Spleen (tissue), 11 donors: Measurements from ENCODE around the gene ERAP2. TPM values are rescaled to one million over a fixed set of nuclear protein-coding genes. Genes with fewer than 3 reads are reported as not detected.

ENCODE experiments used
- DNase-seq: peaks from one replicate; pipeline ENCODE4 v3.0.0-alpha.2; 2020
- H3K27ac ChIP-seq, 8 donors: fragments of 200-600 bp; sonication (generic) in 7 of 8; 1 replicate in 4 of 8; 2 replicates in 4 of 8; pipeline versions ENCODE4 v1.5.0 to v1.8.0; 2016 to 2021; ENCODE audit warnings: inconsistent platforms in 4 of 8, mild to moderate bottlenecking in 4 of 8, moderate library complexity in 1 of 8
- H3K27me3 ChIP-seq, 7 donors: fragments of 200-600 bp; sonication (generic) in 6 of 7; replicated peaks in 1 of 7; 1 replicate in 4 of 7; 2 replicates in 3 of 7; pipeline versions ENCODE4 v1.5.0 to v1.8.0; 2016 to 2021; ENCODE audit warnings: inconsistent platforms in 3 of 7, mild to moderate bottlenecking in 1 of 7
- H3K36me3 ChIP-seq, 6 donors: fragments of 200-600 bp; sonication (generic) in 5 of 6; 1 replicate in 4 of 6; 2 replicates in 2 of 6; pipeline versions ENCODE4 v1.5.0 to v1.8.0; 2016 to 2021; ENCODE audit warnings: inconsistent platforms in 2 of 6
- H3K4me1 ChIP-seq, 6 donors: fragments of 200-600 bp; sonication (generic) in 5 of 6; 1 replicate in 3 of 6; 2 replicates in 3 of 6; pipeline versions ENCODE4 v1.5.0 to v1.8.0; 2016 to 2021; ENCODE audit warnings: inconsistent platforms in 3 of 6
- H3K4me3 ChIP-seq, 8 donors: fragments of 200-600 bp; sonication (generic) in 7 of 8; 1 replicate in 4 of 8; 2 replicates in 4 of 8; pipeline versions ENCODE4 v1.5.0 to v1.8.0; 2016 to 2021; ENCODE audit warnings: inconsistent platforms in 4 of 8, mild to moderate bottlenecking in 4 of 8, moderate library complexity in 2 of 8
- H3K9me3 ChIP-seq, 8 donors: fragments of 200-600 bp; sonication (generic) in 7 of 8; 1 replicate in 4 of 8; 2 replicates in 4 of 8; pipeline versions ENCODE4 v1.5.0 to v1.8.0; 2016 to 2021; ENCODE audit warnings: inconsistent platforms in 4 of 8
- CTCF ChIP-seq, 11 experiments: fragments of 200-600 bp in 7 of 11; fragments of 450-650 bp in 4 of 11; sonication (generic) in 4 of 11; IDR thresholded peaks in 8 of 11; conservative IDR thresholded peaks in 3 of 11; 1 replicate in 7 of 11; 2 replicates in 4 of 11; pipeline versions ENCODE4 v1.4.0 to v1.8.0; 2016 to 2021; ENCODE audit warnings: antibody characterized with exemption in 11 of 11, inconsistent platforms in 4 of 11, mild to moderate bottlenecking in 1 of 11
- POLR2A ChIP-seq, 3 donors: fragments of 450-650 bp; IDR thresholded peaks; one replicate each; pipeline ENCODE4 v1.5.1; 2017; ENCODE audit warnings: antibody characterized with exemption in 3 of 3, mild to moderate bottlenecking in 1 of 3
- POLR2AphosphoS5 ChIP-seq, 3 donors: sonication (generic); formaldehyde crosslinking; IDR thresholded peaks; one replicate each; pipeline ENCODE4 v1.5.1; 2017; ENCODE audit warnings: antibody characterized with exemption in 3 of 3
- WGBS, 5 donors: extraction: QIAGEN DNeasy Blood & Tissue Kit in 3 of 5; methylation state at CpG; one replicate each; pipeline versions ENCODE4 v1.1.5 to v1.1.7; 2013 to 2018; 5-methylcytosine and 5-hydroxymethylcytosine counted together
- intact Hi-C: fragments of 100-400 bp; cut with DNase I; formaldehyde crosslinking; loops from one replicate; pipeline ENCODE4 v1.15.0; 2023; ENCODE audit warnings: low total_unique reads
- polyA plus RNA-seq, 3 donors: library from polyadenylated mRNA; stranded (reverse); fragments of 200-250 nt; gene quantifications; one replicate each; pipeline ENCODE4 v1.2.1, GENCODE V29; 2013
- total RNA-seq, 7 donors: library from RNA; depleted of rRNA in 3 of 7; stranded (reverse); fragments of >200 nt in 3 of 7; fragmentation: NEBNext Ultra II Directional in 4 of 7; extraction: Animal tissue kit (Norgen Biotek cat#: 25700) in 4 of 7; gene quantifications; one replicate each; pipeline versions ENCODE4 v1.1.0 to v1.2.1, GENCODE V29; 2016 to 2021
- donor health status: healthy with polysubstance abuse.
- donor health status: DM: no; HTN: no; CAD: no; lungs with moderate emphysema.
- donor health status: DM: no; HTN: no; CAD: no.
- donor health status: Bipolar disorder and iron deficiency.
- donor health status: healthy.
- donor health status: DM: no; HTN: no; CAD: no.
- donor health status: DM: yes; HTN: yes; CAD: no.

Gene ERAP2
- total and polyA plus RNA-seq, 10 donors: 10.6 to 91.8 (median 56.6) TPM

GRCh38 chr5:96843140-96843539 lies 33.2 kb upstream of the ERAP2 start:
- no peak for TF ChIP-seq POLR2AphosphoS5 (IDR thresholded peaks at IDR 0.05)
- Histone ChIP-seq H3K4me1 (no peaks in the 10 kb centered on the region), H3K27me3 (no peaks in the 10 kb centered on the region), H3K4me3 (no peak overlapping the region), H3K27ac (no peak overlapping the region), H3K9me3 (no peaks in the 10 kb centered on the region), H3K36me3 (no peaks in the 10 kb centered on the region)
- 91 to 97% (median 93%) methylated on average over 3 of the region's 3 CpGs for WGBS, 5 donors
- DNase-seq: no peak
- intact Hi-C loops: no loop called here

GRCh38 chr5:96844481-96844990 lies 31.8 kb upstream of the ERAP2 start:
- Histone ChIP-seq H3K4me1 (no peaks in the 10 kb centered on the region), H3K4me3 (no peak overlapping the region), H3K27me3 (no peaks in the 10 kb centered on the region), H3K27ac (no peak overlapping the region), H3K36me3 (no peaks in the 10 kb centered on the region), H3K9me3 (peaks cover 0 to 2% (median 0%) of the 10 kb centered on the region in 8 donors)
- DNase-seq: no peak
- TF ChIP-seq POLR2A (IDR thresholded peaks at IDR 0.05) (no peak), CTCF (IDR thresholded peaks at IDR 0.05 in 8 of 11, conservative IDR thresholded peaks at IDR 0.05 in 3 of 11) (no peak), POLR2AphosphoS5 (IDR thresholded peaks at IDR 0.05) (no peak)
- intact Hi-C loops: no loop called here
- 53 to 74% (median 68%) methylated on average over 4 of the region's 4 CpGs for WGBS, 5 donors

- no peak overlapping the region for H3K27ac ChIP-seq
- H3K4me3 ChIP-seq: no peak overlapping the region
- H3K9me3 ChIP-seq: peaks cover 0 to 6% (median 0%) of the 10 kb centered on the region in 8 donors
- DNase-seq: no peak
- WGBS, 5 donors: 72 to 87% (median 84%) methylated on average over 7 of the region's 7 CpGs
- intact Hi-C loops: no loop called here
- no peaks in the 10 kb centered on the region for H3K36me3 ChIP-seq
- H3K27me3 ChIP-seq: no peaks in the 10 kb centered on the region
- peaks cover 0 to 8% (median 0%) of the 10 kb centered on the region in 6 donors for H3K4me1 ChIP-seq
- no peak for TF ChIP-seq POLR2A (IDR thresholded peaks at IDR 0.05)
- TF ChIP-seq POLR2AphosphoS5 (IDR thresholded peaks at IDR 0.05): no peak
- TF ChIP-seq CTCF (IDR thresholded peaks at IDR 0.05 in 8 of 11, conservative IDR thresholded peaks at IDR 0.05 in 3 of 11): no peak
Measured at GRCh38 chr5:96851312-96852062, 24.8 kb upstream of the ERAP2 start.

GRCh38 chr5:96852759-96853158 lies 23.5 kb upstream of the ERAP2 start:
- Histone ChIP-seq H3K36me3 (no peaks in the 10 kb centered on the region), H3K9me3 (peaks cover 0 to 6% (median 0%) of the 10 kb centered on the region in 8 donors), H3K27ac (no peak overlapping the region), H3K4me3 (no peak overlapping the region), H3K4me1 (peaks cover 0 to 8% (median 0%) of the 10 kb centered on the region in 6 donors), H3K27me3 (no peaks in the 10 kb centered on the region)
- intact Hi-C loops: no loop called here
- 83 to 92% (median 91%) methylated on average over 2 of the region's 2 CpGs for WGBS, 5 donors
- no peak for DNase-seq
- TF ChIP-seq POLR2AphosphoS5 (IDR thresholded peaks at IDR 0.05) (no peak), CTCF (IDR thresholded peaks at IDR 0.05 in 8 of 11, conservative IDR thresholded peaks at IDR 0.05 in 3 of 11) (no peak), POLR2A (IDR thresholded peaks at IDR 0.05) (no peak)
